Measurements from ENCODE around the gene AKAP13.

AKAP13 gene

DNA sequence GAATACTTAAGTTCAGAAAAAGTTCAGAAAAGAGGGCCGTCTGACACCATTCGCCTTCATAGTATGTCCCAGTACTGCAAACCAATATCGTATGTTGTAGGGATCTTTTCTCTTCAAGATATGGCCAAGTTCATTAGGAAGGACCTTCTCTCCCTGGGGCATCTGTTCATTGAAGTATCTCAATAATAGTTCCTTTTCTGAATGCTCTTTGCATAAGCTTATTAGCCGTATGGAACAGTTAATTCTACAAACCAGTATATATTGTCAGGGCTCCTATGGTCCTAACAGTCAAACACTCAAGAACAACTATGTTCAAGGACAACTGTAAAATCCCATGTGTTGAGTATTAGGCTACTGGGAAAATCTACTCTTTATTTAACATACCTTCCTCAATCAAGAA is 211.2 kb downstream of the AKAP13 start:
- TF ChIP-seq, protein P1, sequence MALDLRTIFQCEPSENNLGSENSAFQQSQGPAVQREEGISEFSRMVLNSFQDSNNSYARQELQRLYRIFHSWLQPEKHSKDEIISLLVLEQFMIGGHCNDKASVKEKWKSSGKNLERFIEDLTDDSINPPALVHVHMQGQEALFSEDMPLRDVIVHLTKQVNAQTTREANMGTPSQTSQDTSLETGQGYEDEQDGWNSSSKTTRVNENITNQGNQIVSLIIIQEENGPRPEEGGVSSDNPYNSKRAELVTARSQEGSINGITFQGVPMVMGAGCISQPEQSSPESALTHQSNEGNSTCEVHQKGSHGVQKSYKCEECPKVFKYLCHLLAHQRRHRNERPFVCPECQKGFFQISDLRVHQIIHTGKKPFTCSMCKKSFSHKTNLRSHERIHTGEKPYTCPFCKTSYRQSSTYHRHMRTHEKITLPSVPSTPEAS (tag by site-specific recombination; IDR thresholded peaks at IDR 0.05), result no peak
- TF ChIP-seq ZNF423 (tag by site-specific recombination; IDR thresholded peaks at IDR 0.05), result no peak
- no peak for TF ChIP-seq ZNF600 (tag by site-specific recombination; IDR thresholded peaks at IDR 0.05)
- TF ChIP-seq, protein P2, sequence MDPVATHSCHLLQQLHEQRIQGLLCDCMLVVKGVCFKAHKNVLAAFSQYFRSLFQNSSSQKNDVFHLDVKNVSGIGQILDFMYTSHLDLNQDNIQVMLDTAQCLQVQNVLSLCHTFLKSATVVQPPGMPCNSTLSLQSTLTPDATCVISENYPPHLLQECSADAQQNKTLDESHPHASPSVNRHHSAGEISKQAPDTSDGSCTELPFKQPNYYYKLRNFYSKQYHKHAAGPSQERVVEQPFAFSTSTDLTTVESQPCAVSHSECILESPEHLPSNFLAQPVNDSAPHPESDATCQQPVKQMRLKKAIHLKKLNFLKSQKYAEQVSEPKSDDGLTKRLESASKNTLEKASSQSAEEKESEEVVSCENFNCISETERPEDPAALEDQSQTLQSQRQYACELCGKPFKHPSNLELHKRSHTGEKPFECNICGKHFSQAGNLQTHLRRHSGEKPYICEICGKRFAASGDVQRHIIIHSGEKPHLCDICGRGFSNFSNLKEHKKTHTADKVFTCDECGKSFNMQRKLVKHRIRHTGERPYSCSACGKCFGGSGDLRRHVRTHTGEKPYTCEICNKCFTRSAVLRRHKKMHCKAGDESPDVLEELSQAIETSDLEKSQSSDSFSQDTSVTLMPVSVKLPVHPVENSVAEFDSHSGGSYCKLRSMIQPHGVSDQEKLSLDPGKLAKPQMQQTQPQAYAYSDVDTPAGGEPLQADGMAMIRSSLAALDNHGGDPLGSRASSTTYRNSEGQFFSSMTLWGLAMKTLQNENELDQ (tag by site-specific recombination; IDR thresholded peaks at IDR 0.05; ENCODE audit: low read depth), result no peak
- no peak for TF ChIP-seq ZFP69B (tag by site-specific recombination; IDR thresholded peaks at IDR 0.05)
- no peak for TF ChIP-seq ZNF544 (tag by site-specific recombination; IDR thresholded peaks at IDR 0.05)
- TF ChIP-seq, protein P3, sequence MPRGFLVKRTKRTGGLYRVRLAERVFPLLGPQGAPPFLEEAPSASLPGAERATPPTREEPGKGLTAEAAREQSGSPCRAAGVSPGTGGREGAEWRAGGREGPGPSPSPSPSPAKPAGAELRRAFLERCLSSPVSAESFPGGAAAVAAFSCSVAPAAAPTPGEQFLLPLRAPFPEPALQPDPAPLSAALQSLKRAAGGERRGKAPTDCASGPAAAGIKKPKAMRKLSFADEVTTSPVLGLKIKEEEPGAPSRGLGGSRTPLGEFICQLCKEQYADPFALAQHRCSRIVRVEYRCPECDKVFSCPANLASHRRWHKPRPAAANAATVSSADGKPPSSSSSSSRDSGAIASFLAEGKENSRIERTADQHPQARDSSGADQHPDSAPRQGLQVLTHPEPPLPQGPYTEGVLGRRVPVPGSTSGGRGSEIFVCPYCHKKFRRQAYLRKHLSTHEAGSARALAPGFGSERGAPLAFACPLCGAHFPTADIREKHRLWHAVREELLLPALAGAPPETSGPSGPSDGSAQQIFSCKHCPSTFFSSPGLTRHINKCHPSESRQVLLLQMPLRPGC (tag by site-specific recombination; IDR thresholded peaks at IDR 0.05), result no peak
- no peak for TF ChIP-seq ZBTB7A (tag by site-specific recombination; IDR thresholded peaks at IDR 0.05; ENCODE audit: low read depth)
- no peak for TF ChIP-seq ZNF221 (tag by site-specific recombination; IDR thresholded peaks at IDR 0.05; ENCODE audit: borderline replicate concordance)
- TF ChIP-seq MZF1 (tag by site-specific recombination; IDR thresholded peaks at IDR 0.05; ENCODE audit: borderline replicate concordance), result no peak
- TF ChIP-seq SETDB1 (IDR thresholded peaks at IDR 0.05; ENCODE audit: insufficient read length, low read length), result no peak
- TF ChIP-seq, protein P4, sequence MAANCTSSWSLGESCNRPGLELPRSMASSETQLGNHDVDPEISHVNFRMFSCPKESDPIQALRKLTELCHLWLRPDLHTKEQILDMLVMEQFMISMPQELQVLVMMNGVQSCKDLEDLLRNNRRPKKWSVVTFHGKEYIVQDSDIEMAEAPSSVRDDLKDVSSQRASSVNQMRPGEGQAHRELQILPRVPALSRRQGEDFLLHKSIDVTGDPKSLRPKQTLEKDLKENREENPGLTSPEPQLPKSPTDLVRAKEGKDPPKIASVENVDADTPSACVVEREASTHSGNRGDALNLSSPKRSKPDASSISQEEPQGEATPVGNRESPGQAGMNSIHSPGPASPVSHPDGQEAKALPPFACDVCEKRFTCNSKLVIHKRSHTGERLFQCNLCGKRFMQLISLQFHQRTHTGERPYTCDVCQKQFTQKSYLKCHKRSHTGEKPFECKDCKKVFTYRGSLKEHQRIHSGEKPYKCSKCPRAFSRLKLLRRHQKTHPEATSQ (tag by site-specific recombination; IDR thresholded peaks at IDR 0.05), result no peak
- no peak for TF ChIP-seq ZNF510 (tag by site-specific recombination; IDR thresholded peaks at IDR 0.05; ENCODE audit: insufficient replicate concordance)
- POLR2A ChIA-PET, result no interaction called here
- Histone ChIP-seq H3K4me3 (ENCODE audit: low read depth, low read length) (no peak overlapping the region), H3K36me3 (ENCODE audit: control insufficient read depth in 2 of 2, insufficient read depth in 1 of 2, low read length in 2 of 2) (peaks cover 0 to 2% of the 10 kb centered on the region in 2 experiments; a peak in 1 of 3 replicates), H3K27ac (ENCODE audit: extremely low read depth, low read depth, low read length) (no peak overlapping the region), H3K4me1 (ENCODE audit: control insufficient read depth, insufficient read depth, low read length) (no peaks in the 10 kb centered on the region), H3K9me3 (ENCODE audit: control insufficient read depth, insufficient read depth, low read depth, low read length) (no peaks in the 10 kb centered on the region)
- CTCF ChIA-PET, result interaction anchor here (0.5 to 1.5 kb wide), 5 partner anchors 10 to 138 kb away, joined by 3 to 8 read pairs (median 4); no protein-coding TSS in a partner anchor

DNA sequence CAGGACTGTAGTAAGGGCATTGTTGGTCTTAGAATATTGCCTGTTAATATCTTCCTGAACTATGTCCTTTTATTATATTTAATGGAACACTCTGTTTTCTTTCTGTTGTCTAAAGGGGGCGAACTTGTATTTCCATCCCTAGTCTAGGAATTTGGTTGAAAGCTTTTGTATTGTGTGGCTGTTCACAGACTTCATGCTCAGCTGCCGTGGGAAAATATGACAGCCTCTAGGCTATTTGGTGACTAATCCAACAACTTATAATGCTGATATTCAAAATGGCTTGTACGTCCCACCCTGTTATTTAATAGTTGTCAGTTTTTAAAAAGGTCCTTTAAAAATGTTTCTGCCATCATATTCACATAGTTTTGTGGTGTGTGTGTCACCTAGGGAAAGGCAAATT is 211.7 kb downstream of the AKAP13 start:
- Histone ChIP-seq H3K4me3 (ENCODE audit: low read depth, low read length) (no peak overlapping the region), H3K27ac (ENCODE audit: extremely low read depth, low read depth, low read length) (no peak overlapping the region), H3K9me3 (ENCODE audit: control insufficient read depth, insufficient read depth, low read depth, low read length) (no peaks in the 10 kb centered on the region), H3K36me3 (ENCODE audit: control insufficient read depth in 2 of 2, insufficient read depth in 1 of 2, low read length in 2 of 2) (no peaks in the 10 kb centered on the region; a peak in 1 of 3 replicates), H3K4me1 (ENCODE audit: control insufficient read depth, insufficient read depth, low read length) (no peaks in the 10 kb centered on the region)
- CTCF ChIA-PET, result interaction anchor here (0.6 to 1.5 kb wide), 4 partner anchors 9 to 262 kb away, joined by 3 to 8 read pairs (median 3); no protein-coding TSS in a partner anchor
- POLR2A ChIA-PET, result no interaction called here
- no peak for TF ChIP-seq ZNF133 (tag by site-specific recombination; IDR thresholded peaks at IDR 0.05)
- TF ChIP-seq, protein P5, sequence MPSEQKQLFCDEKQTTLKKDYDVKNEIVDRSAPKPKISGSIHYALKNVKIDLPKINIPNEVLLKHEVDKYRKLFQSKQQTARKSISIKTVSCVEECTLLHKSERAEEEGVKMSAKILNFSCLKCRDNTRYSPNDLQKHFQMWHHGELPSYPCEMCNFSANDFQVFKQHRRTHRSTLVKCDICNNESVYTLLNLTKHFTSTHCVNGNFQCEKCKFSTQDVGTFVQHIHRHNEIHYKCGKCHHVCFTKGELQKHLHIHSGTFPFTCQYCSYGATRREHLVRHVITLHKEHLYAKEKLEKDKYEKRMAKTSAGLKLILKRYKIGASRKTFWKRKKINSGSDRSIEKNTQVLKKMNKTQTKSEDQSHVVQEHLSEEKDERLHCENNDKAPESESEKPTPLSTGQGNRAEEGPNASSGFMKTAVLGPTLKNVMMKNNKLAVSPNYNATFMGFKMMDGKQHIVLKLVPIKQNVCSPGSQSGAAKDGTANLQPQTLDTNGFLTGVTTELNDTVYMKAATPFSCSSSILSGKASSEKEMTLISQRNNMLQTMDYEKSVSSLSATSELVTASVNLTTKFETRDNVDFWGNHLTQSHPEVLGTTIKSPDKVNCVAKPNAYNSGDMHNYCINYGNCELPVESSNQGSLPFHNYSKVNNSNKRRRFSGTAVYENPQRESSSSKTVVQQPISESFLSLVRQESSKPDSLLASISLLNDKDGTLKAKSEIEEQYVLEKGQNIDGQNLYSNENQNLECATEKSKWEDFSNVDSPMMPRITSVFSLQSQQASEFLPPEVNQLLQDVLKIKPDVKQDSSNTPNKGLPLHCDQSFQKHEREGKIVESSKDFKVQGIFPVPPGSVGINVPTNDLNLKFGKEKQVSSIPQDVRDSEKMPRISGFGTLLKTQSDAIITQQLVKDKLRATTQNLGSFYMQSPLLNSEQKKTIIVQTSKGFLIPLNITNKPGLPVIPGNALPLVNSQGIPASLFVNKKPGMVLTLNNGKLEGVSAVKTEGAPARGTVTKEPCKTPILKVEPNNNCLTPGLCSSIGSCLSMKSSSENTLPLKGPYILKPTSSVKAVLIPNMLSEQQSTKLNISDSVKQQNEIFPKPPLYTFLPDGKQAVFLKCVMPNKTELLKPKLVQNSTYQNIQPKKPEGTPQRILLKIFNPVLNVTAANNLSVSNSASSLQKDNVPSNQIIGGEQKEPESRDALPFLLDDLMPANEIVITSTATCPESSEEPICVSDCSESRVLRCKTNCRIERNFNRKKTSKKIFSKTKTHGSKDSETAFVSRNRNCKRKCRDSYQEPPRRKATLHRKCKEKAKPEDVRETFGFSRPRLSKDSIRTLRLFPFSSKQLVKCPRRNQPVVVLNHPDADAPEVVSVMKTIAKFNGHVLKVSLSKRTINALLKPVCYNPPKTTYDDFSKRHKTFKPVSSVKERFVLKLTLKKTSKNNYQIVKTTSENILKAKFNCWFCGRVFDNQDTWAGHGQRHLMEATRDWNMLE (tag by site-specific recombination; conservative IDR thresholded peaks at IDR 0.05; ENCODE audit: low read depth), result no peak
- TF ChIP-seq, protein P6, sequence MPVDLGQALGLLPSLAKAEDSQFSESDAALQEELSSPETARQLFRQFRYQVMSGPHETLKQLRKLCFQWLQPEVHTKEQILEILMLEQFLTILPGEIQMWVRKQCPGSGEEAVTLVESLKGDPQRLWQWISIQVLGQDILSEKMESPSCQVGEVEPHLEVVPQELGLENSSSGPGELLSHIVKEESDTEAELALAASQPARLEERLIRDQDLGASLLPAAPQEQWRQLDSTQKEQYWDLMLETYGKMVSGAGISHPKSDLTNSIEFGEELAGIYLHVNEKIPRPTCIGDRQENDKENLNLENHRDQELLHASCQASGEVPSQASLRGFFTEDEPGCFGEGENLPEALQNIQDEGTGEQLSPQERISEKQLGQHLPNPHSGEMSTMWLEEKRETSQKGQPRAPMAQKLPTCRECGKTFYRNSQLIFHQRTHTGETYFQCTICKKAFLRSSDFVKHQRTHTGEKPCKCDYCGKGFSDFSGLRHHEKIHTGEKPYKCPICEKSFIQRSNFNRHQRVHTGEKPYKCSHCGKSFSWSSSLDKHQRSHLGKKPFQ (tag by site-specific recombination; IDR thresholded peaks at IDR 0.05), result no peak
- TF ChIP-seq, protein P3 (tag by site-specific recombination; IDR thresholded peaks at IDR 0.05), result no peak
- TF ChIP-seq GLI4 (tag by site-specific recombination; IDR thresholded peaks at IDR 0.05), result no peak

Measured in HEK293 (cell line).